ENCODE results near the gene SPARC. TPM values are rescaled to one million over a fixed set of nuclear protein-coding genes. Genes with fewer than 3 reads are reported as not detected.

Gene SPARC
- polyA plus RNA-seq, 3 donors = 2,321 to 2,599 (median 2,356) TPM

GRCh38 chr5:151661968-151662732 lies 24.6 kb downstream of the SPARC start:
- DNase-seq (ENCODE audit: low read depth in 3 of 3, low spot score in 2 of 3) = no peak

DNA sequence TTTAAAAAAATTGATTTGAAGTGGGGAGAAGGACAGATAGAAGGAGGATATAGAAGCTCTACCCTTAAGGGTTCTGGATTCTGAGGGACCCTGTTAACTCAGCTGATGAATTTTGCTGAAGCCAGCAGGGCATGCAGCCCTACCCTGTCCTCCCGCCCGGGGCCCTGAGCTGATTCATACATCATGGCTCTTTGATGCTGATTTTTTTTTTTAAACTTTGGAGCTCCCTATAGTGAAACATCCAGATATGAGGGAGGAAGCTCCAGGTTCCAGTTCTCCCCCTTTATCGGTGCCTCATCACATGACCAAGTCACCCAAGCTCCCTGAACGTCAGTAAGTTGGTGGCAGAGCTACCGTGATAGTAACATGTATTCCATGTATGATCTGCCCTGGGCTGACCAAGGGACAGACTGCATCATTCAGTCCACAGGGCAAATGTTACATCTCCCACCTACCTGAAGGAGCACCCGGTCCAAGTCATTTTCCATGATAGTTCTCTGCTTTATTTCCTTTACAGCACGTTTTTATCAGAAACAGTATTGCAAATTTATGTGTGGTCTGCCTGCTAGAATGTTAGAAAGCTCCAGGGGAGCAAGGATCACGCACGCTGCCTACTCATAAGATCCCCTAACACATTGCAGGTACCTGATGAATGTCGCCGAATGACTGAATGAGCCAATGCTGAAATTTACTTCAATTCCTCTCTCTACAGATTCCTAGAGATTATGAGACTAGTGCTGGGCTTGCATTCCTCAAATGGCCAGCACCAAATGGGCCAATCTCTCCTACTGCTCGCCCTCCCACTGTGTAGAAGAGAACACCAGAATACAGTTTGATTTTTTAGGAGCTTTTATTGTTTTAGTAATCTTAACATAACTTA lies 25.9 kb downstream of the SPARC start:
- no peak for DNase-seq (ENCODE audit: low read depth in 3 of 3, low spot score in 2 of 3)

DNA sequence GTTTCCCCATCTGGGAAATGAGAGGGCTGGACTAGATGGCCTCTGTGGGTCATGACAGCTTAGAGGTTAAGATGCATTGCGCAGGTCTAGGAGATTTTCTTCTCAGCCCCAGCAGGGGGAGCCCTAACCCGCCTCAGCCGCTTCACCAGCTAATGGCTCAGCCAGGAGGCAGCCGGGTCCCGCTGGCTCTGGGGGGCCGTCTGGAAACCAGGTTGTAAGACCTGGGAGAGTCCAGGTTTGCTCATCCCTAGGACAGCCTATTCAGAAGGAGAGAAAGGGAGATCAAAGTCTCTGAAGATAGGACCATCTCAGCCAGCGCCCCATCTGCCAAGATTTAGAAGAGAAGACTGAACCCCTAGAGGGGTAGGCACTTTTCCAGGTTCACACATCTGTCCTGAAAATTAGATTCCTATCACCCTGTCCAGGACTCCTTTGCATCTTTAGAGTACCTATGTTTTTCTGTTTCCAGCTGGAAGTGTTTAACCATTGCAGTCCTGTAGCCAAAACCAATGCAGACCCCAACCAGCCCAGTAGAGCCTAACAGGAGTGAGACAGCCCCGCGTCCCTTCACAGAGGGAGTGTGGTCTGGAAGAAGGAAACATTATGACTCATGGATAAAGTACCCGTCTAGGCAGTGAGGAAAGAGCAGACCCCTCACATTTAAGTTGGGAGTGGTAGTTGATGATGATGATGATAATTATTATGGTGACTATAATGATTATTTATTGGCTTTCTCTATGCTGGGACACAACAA lies 27.5 kb downstream of the SPARC start:
- DNase-seq (ENCODE audit: low read depth in 3 of 3, low spot score in 2 of 3) = peak in 1 of 3 donors; percentile 56

GRCh38 chr5:151657114-151657513 lies 29.6 kb downstream of the SPARC start:
- no peak for DNase-seq (ENCODE audit: low read depth in 3 of 3, low spot score in 2 of 3)

GRCh38 chr5:151656311-151656710 lies 30.4 kb downstream of the SPARC start:
- DNase-seq (ENCODE audit: low read depth in 3 of 3, low spot score in 2 of 3) = no peak

- peak in 1 of 3 donors; percentile 65 for DNase-seq (ENCODE audit: low read depth in 3 of 3, low spot score in 2 of 3)
Measured at GRCh38 chr5:151651997-151652645, 34.6 kb downstream of the SPARC start.

- DNase-seq (ENCODE audit: low read depth in 3 of 3, low spot score in 2 of 3) = no peak
Measured at GRCh38 chr5:151648988-151649387, 37.7 kb downstream of the SPARC start.

DNA sequence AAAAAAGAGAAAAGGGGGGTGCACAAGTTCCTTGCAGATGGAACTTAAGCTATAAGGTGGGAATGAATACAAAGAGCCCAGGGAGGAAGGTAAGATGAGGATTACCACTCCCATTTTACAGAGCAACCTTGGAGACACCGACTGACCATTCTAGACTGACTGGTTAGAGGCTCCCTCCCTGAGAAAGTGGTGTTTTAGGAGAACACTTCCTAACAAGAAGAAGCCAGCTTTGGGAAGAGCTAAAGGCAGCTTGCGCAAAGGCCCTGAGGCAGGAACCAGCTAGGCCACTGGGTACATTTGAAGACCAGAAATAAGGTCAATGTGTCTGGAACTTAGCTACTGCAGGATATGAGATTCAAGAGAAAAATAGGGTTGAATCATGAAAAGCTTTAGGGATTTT lies 38.6 kb downstream of the SPARC start:
- DNase-seq (ENCODE audit: low read depth in 3 of 3, low spot score in 2 of 3) = no peak

- no peak for DNase-seq (ENCODE audit: low read depth in 3 of 3, low spot score in 2 of 3)
Measured at GRCh38 chr5:151647320-151647861, 39.3 kb downstream of the SPARC start.

DNA sequence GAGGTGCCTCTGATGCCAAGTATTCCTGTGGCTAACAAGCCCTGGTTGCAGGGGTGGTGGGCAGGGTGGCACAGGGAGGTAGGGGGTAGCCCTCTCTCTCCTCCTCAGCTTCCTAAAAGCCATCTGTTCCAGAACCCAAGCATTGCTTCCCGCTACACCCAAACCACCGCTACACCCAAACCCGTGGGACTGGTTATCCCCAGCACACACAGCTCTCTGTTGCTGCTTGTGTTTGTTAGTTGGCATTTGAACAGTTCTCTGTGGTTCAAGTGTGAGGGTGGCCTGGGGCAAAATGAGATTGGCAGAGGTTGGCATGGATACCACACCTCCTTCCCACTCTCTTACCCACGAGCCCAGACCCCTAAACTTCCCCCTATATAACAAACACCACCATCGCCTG lies 40.4 kb downstream of the SPARC start:
- DNase-seq (ENCODE audit: low read depth in 3 of 3, low spot score in 2 of 3) = no peak

- no peak for DNase-seq (ENCODE audit: low read depth in 3 of 3, low spot score in 2 of 3)
Measured at GRCh38 chr5:151643388-151643787, 43.3 kb downstream of the SPARC start.

- no peak for DNase-seq (ENCODE audit: low read depth in 3 of 3, low spot score in 2 of 3)
Measured at GRCh38 chr5:151642472-151643140, 44.1 kb downstream of the SPARC start.

DNA sequence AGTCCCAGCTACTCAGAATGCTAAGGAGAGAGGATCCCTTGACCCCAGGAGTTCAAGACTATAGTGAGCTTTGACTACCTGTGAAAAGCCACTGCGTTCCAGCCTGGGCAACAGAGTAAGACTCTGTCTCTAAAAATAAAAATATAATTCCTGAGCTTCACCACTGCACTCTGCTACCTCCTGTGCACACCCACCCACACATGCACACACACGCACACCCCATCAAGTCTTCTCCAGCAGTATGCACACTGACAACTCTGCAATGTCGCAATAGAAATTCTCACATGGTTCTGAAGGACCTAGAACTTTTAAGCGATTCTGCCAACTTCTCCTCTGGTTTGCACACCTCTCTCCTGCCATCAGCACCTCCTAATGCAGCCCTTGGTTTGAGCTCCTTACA lies 48.1 kb downstream of the SPARC start:
- no peak for DNase-seq (ENCODE audit: low read depth in 3 of 3, low spot score in 2 of 3)

- no peak for DNase-seq (ENCODE audit: low read depth in 3 of 3, low spot score in 2 of 3)
Measured at GRCh38 chr5:151637676-151638075, 49.0 kb downstream of the SPARC start.

DNA sequence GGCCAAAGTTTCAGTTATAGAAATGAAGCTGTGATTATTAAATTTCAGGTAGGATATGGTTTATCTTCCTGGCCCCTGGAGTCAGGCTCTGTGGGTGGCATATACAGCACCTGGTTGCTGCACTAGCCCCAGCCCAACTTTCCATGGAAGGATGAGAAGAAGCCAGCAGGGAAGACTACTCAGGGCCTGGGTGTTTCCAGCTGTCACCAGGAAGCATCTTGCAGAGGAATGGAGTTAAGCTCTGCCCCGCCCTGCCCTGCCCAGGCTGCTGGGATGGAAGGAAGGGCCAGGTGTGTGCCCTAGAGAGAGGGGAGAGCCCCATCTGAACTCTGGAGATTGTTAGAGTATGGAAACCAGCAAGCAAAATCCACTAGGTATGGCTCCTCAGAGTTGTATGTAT lies 52.8 kb downstream of the SPARC start:
- DNase-seq (ENCODE audit: low read depth in 3 of 3, low spot score in 2 of 3) = no peak

DNA sequence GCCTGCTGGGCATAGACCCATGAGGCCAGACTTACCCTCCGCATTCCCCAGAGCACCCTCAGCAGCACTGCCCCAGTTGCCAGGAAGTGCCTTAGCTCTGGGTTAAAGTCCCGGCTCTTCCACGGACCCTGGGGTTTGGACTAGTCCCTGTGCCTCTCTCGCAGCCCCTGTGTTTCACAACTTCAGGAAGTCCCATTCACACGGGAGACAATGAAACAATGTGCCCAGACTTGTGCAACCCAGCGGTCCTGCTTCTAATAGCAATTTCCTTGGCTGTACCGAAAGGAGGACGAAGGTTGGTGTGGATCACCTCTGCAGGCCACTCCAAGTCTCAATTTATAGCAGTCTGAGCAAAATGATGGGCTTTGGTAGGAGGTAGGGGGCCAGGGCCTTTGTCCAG lies 53.8 kb downstream of the SPARC start:
- DNase-seq (ENCODE audit: low read depth in 3 of 3, low spot score in 2 of 3) = no peak

- DNase-seq (ENCODE audit: low read depth in 3 of 3, low spot score in 2 of 3) = no peak
Measured at GRCh38 chr5:151632524-151632923, 54.2 kb downstream of the SPARC start.

DNA sequence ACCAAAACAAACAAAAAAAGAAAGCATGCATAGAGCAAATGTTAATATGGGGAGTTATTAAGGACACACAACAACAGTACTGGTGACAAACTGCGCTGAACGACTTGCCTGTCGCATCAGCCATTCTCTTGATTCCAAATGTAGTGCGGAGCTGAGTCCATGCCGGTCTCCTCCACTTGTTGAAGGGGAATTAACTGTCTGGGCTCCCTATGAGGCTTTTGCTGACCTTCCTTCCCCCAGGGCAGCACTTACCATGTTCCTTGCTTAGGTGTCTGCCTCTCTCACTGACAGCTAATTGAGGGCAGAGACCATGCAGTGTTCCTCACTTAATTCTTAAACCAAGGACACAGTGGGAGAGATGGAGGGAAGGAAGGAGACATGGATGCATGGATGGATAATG lies 54.8 kb downstream of the SPARC start:
- no peak for DNase-seq (ENCODE audit: low read depth in 3 of 3, low spot score in 2 of 3)

DNA sequence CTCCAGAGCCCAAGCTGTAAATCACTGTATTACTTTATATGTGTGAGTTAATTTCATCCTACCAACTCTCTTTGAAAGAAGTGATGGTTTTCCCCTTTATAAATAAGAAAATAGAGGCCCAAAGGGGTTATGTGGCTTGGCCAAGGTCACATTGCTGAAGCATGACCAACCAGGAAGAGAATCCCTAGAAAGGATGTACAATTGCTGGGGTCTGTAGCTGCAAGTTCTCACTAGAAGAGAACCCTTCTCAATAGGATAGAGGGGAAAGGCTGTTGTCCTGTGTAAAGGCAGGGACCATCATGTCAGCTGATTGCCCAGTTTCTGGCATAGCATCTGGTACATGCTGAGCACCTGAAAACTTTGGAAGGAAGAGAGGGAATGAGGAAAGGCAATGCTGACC lies 56.6 kb downstream of the SPARC start:
- no peak for DNase-seq (ENCODE audit: low read depth in 3 of 3, low spot score in 2 of 3)
